Measurements from ENCODE around the gene PLCXD3.

DNA sequence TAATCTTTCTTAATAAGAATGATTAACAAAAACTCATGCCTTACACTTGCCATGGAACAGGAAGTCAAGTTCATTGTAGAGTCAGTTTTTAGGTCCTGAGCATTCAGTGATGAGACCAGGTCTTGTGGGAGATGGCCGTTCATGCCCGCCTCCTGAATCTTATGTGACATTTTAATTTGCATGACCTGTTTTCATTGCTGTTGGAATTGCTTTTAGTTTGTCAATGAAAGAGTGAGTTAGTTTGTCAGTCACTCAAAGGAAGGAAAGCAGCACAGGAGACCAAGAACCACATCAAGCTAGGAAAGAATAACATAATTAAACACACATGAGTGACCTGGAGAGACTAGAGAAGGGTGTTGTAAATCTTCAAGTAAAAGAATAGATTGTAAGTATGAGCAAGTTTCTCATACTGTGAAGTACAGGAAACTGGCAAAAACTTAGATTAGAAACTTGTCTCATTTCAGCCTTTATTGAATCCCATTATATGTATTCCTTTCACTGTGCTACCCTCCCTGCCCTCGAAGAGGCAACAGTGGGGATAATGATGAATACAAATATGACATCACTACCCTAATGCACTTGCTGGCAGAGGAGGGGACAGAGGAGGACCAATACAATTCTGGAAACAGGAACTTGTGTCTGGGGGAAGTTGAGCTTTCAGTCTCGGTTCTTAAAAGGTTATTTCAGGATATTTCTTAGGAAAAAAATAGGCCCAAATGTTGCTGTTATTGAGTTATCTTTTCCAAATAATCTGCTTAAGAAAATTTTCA, 232.7 kb downstream of the PLCXD3 start:
- TF ChIP-seq, protein P1, sequence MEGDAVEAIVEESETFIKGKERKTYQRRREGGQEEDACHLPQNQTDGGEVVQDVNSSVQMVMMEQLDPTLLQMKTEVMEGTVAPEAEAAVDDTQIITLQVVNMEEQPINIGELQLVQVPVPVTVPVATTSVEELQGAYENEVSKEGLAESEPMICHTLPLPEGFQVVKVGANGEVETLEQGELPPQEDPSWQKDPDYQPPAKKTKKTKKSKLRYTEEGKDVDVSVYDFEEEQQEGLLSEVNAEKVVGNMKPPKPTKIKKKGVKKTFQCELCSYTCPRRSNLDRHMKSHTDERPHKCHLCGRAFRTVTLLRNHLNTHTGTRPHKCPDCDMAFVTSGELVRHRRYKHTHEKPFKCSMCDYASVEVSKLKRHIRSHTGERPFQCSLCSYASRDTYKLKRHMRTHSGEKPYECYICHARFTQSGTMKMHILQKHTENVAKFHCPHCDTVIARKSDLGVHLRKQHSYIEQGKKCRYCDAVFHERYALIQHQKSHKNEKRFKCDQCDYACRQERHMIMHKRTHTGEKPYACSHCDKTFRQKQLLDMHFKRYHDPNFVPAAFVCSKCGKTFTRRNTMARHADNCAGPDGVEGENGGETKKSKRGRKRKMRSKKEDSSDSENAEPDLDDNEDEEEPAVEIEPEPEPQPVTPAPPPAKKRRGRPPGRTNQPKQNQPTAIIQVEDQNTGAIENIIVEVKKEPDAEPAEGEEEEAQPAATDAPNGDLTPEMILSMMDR (IDR thresholded peaks at IDR 0.05), result no peak
- TF ChIP-seq POLR2AphosphoS5 (IDR thresholded peaks at IDR 0.05; ENCODE audit: insufficient read depth in 1 of 2, low read depth in 1 of 2), result no peak
- TF ChIP-seq POLR2A (IDR thresholded peaks at IDR 0.05), result no peak
